MM.1S (cell line): ENCODE data around the gene TMEM239.

Experiments
- DNase-seq: peaks from one replicate; pipeline ENCODE4 v3.0.0-alpha.2; 2015
- H2AFZ ChIP-seq: fragments of 300-600 bp; sonication (generic); 2 replicates; pipeline ENCODE4 v1.6.0; 2016; ENCODE audit warnings: antibody characterized with exemption, low read length
- H3F3A ChIP-seq: fragments of 300-600 bp; sonication (generic); 2 replicates; pipeline ENCODE4 v1.6.1; 2016; ENCODE audit warnings: mild to moderate bottlenecking, antibody characterized with exemption, low read length, moderate library complexity, mixed read lengths; ENCODE audit not compliant: insufficient read depth
- H3K27ac ChIP-seq: fragments of 300-600 bp; sonication (generic); 2 replicates; pipeline ENCODE4 v1.5.1; 2016; ENCODE audit warnings: mild to moderate bottlenecking, low read length
- H3K27me3 ChIP-seq: fragments of 300-600 bp; sonication (generic); replicated peaks from 2 replicates; pipeline ENCODE4 v1.6.0; 2016; ENCODE audit warnings: low read length; ENCODE audit not compliant: insufficient read depth
- H3K36me3 ChIP-seq: fragments of 300-600 bp; sonication (generic); replicated peaks from 2 replicates; pipeline ENCODE4 v1.6.1; 2016; ENCODE audit warnings: mild to moderate bottlenecking, low read length, mixed read lengths; ENCODE audit not compliant: insufficient read depth
- H3K4me1 ChIP-seq: fragments of 300-600 bp; sonication (generic); 2 replicates; pipeline ENCODE4 v1.6.1; 2016; ENCODE audit warnings: low read length, mixed read lengths
- H3K4me2 ChIP-seq: fragments of 300-600 bp; sonication (generic); 2 replicates; pipeline ENCODE4 v1.6.0; 2016; ENCODE audit warnings: low read depth, low read length
- H3K4me3 ChIP-seq: fragments of 300-600 bp; sonication (generic); 2 replicates; pipeline ENCODE4 v1.5.1; 2016; ENCODE audit warnings: low read length, mixed read lengths
- H3K79me2 ChIP-seq: fragments of 300-600 bp; sonication (generic); 2 replicates; pipeline ENCODE4 v1.6.1; 2016; ENCODE audit warnings: mixed run types, low read length, mixed read lengths
- H3K9ac ChIP-seq: fragments of 300-600 bp; sonication (generic); 2 replicates; pipeline ENCODE4 v1.6.1; 2016; ENCODE audit warnings: low read length, mixed read lengths
- H3K9me2 ChIP-seq: fragments of 300-600 bp; sonication (generic); replicated peaks from 2 replicates; pipeline ENCODE4 v1.6.1; 2016; ENCODE audit warnings: mild to moderate bottlenecking, low read length, mixed read lengths; ENCODE audit not compliant: insufficient read depth
- H3K9me3 ChIP-seq: fragments of 300-600 bp; sonication (generic); replicated peaks from 2 replicates; pipeline ENCODE4 v1.6.1; 2016; ENCODE audit warnings: mild to moderate bottlenecking, low read length, mixed read lengths; ENCODE audit not compliant: insufficient read depth
- H4K20me1 ChIP-seq: fragments of 300-600 bp; sonication (generic); 2 replicates; pipeline ENCODE4 v1.6.1; 2016; ENCODE audit warnings: mild to moderate bottlenecking, low read length, moderate library complexity, mixed read lengths; ENCODE audit not compliant: insufficient read depth
- EZH2 ChIP-seq: fragments of 300-600 bp; sonication (generic); optimal IDR thresholded peaks from 2 replicates; pipeline ENCODE3; 2017; ENCODE audit warnings: low read depth, mild to moderate bottlenecking, antibody characterized with exemption, low read length, mixed read lengths
- EZH2phosphoT487 ChIP-seq: fragments of 300-600 bp; sonication (generic); IDR thresholded peaks from 2 replicates; pipeline ENCODE4 v1.6.1; 2018; ENCODE audit warnings: antibody characterized with exemption, low read length
- TF ChIP-seq, protein P1 (sequence below): fragments of 300-600 bp; sonication (generic); IDR thresholded peaks from 2 replicates; pipeline ENCODE4 v1.5.1; 2016; ENCODE audit warnings: antibody characterized with exemption, low read length, mixed read lengths

Gene TMEM239

DNA sequence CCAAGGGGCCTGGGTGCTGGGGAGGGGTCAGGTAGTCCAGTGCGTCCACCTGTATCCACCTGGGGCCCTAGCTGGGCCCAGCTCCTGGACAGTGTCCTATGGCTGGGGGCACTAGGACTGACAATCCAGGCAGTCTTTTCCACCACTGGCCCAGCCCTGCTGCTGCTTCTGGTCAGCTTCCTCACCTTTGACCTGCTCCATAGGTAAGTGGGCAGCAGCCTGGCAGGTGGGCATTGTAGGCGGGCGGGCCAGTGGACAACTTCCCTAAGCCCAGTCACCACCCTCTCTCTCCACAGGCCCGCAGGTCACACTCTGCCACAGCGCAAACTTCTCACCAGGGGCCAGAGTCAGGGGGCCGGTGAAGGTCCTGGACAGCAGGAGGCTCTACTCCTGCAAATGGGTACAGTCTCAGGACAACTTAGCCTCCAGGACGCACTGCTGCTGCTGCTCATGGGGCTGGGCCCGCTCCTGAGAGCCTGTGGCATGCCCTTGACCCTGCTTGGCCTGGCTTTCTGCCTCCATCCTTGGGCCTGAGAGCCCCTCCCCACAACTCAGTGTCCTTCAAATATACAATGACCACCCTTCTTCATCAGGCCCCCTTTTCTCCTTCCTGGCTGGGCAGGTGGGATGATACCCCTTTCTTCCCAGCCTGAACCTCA is 793 bp upstream of the TMEM239 start:
- H3K27me3 ChIP-seq, result no peaks in the 10 kb centered on the region
- H3K27ac ChIP-seq, result no peak overlapping the region

DNA sequence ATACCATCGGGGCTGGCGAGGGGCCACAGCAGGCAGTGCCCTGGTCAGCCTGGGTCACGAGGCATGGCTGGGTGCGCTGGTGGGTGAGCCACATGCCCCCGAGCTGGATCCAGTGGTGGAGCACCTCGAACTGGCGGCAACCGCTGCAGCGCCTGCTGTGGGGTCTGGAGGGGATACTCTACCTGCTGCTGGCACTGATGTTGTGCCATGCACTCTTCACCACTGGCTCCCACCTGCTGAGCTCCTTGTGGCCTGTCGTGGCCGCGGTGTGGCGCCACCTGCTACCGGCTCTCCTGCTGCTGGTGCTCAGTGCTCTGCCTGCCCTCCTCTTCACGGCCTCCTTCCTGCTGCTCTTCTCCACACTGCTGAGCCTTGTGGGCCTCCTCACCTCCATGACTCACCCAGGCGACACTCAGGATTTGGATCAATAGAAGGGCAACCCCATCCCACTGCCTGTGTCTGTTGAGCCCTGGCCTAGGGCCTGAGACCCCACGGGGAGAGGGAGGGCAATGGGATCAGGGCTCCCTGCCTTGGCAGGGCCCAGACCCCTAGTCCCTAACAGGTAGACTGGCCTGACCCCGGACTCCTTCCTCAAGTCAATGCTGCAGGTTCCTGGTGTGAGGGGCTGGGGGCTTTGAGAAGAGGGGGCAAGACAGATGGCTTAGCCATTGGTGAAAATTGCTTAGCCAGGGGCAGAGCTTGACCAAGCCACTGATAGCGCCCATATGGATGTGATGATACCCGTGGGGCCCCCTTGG is 598 bp downstream of the TMEM239 start:
- Histone ChIP-seq H4K20me1 (no peaks in the 10 kb centered on the region), H3K9me2 (no peaks in the 10 kb centered on the region), H3K4me3 (no peak overlapping the region), H3K4me2 (no peak overlapping the region), H3K9me3 (no peaks in the 10 kb centered on the region), H3K27me3 (no peaks in the 10 kb centered on the region), H3K9ac (no peak overlapping the region), H3K79me2 (no peaks in the 10 kb centered on the region), H3K27ac (no peak overlapping the region), H3K4me1 (no peaks in the 10 kb centered on the region), H2AFZ (no peak overlapping the region), H3K36me3 (no peaks in the 10 kb centered on the region), H3F3A (no peaks in the 10 kb centered on the region)
- DNase-seq, result no peak
- TF ChIP-seq, protein P1, sequence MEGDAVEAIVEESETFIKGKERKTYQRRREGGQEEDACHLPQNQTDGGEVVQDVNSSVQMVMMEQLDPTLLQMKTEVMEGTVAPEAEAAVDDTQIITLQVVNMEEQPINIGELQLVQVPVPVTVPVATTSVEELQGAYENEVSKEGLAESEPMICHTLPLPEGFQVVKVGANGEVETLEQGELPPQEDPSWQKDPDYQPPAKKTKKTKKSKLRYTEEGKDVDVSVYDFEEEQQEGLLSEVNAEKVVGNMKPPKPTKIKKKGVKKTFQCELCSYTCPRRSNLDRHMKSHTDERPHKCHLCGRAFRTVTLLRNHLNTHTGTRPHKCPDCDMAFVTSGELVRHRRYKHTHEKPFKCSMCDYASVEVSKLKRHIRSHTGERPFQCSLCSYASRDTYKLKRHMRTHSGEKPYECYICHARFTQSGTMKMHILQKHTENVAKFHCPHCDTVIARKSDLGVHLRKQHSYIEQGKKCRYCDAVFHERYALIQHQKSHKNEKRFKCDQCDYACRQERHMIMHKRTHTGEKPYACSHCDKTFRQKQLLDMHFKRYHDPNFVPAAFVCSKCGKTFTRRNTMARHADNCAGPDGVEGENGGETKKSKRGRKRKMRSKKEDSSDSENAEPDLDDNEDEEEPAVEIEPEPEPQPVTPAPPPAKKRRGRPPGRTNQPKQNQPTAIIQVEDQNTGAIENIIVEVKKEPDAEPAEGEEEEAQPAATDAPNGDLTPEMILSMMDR, result peak; percentile 11
- no peak for TF ChIP-seq EZH2phosphoT487
- no peak for TF ChIP-seq EZH2

More for the DNA sequence above, 793 bp upstream of the TMEM239 start:
- H3F3A ChIP-seq, result no peaks in the 10 kb centered on the region
- H3K9ac ChIP-seq, result no peak overlapping the region
- no peaks in the 10 kb centered on the region for H3K79me2 ChIP-seq
- no peak overlapping the region for H3K4me3 ChIP-seq
- no peak overlapping the region for H3K4me2 ChIP-seq
- no peaks in the 10 kb centered on the region for H3K9me2 ChIP-seq
- no peak for DNase-seq
- no peaks in the 10 kb centered on the region for H3K36me3 ChIP-seq
- TF ChIP-seq EZH2 (no peak), EZH2phosphoT487 (no peak)
- TF ChIP-seq, protein P1, result no peak
- H4K20me1 ChIP-seq, result no peaks in the 10 kb centered on the region
- H3K9me3 ChIP-seq, result no peaks in the 10 kb centered on the region
- H2AFZ ChIP-seq, result no peak overlapping the region
- H3K4me1 ChIP-seq, result no peaks in the 10 kb centered on the region

DNA sequence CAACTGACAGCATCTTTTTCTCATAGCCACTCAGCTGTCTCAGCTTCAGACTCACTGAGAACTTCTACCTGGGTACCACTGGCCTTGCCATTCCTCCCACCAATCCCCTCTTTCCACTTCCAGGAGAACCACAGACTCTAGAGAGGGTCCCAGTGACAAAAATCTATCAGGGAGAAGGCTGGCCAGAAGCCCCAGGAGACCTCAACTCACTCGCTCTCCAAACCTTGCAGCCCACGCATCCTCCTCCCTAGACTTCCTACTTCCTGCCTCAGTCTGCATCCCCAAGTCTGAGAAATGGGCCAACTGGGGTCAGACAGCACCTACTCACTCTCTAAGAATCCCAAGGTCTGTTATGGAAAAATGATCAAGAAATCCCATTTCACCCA is 1.2 kb downstream of the TMEM239 start:
- no peak overlapping the region for H2AFZ ChIP-seq

More for the DNA sequence above, 1.2 kb downstream of the TMEM239 start:
- no peak overlapping the region for H3K4me3 ChIP-seq
- H3K9ac ChIP-seq, result no peak overlapping the region
- H3K36me3 ChIP-seq, result no peaks in the 10 kb centered on the region
- H3K9me2 ChIP-seq, result no peaks in the 10 kb centered on the region
- no peak overlapping the region for H3K27ac ChIP-seq
- no peaks in the 10 kb centered on the region for H3K9me3 ChIP-seq
- H3K4me2 ChIP-seq, result no peak overlapping the region
- TF ChIP-seq, protein P1, result no peak
- TF ChIP-seq EZH2 (no peak), EZH2phosphoT487 (no peak)
- no peaks in the 10 kb centered on the region for H3K27me3 ChIP-seq
- no peak for DNase-seq
- H3F3A ChIP-seq, result no peaks in the 10 kb centered on the region
- no peaks in the 10 kb centered on the region for H3K4me1 ChIP-seq
- H4K20me1 ChIP-seq, result no peaks in the 10 kb centered on the region
- H3K79me2 ChIP-seq, result no peaks in the 10 kb centered on the region
